CD4-positive, alpha-beta T cell treated with Interleukin-17A for 4 hours (primary cell): ENCODE measurements around the gene FOXC2.
A peak's percentile ranks its signal among the peaks of the same experiment; 100 is the strongest.

Source experiments
- DNase-seq: peaks from one replicate; pipeline ENCODE4 v3.0.0-alpha.2; 2020; ENCODE audit warnings: mixed read lengths

Gene FOXC2

DNA sequence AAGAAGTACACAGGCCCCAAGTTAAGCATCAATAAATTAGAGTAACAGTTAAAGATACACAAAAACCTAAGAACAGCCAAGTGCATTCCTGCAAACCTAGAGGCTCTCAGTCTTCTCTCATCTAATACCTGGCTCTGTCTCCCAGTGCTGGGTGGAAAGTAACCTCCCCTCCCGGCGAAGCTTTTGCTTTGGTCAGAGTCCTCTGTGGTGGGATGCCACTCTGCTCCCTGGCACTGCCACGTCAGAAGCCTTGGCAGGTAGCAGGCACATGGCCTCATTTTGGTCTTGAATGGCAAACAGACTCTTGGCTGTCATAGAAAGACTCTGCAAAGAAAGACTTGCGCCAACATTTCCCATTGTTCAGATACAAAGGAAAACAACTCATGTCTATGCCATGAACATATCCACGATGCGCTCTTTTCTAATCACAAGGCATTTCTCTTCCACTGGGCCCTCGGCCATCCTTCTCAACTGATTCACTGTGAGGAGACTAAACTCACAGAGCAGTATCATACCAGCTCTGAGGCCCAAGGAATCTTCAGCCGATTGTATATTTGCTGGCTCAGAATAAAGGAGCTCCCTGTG, 32.8 kb upstream of the FOXC2 start:
- DNase-seq: no peak

DNA sequence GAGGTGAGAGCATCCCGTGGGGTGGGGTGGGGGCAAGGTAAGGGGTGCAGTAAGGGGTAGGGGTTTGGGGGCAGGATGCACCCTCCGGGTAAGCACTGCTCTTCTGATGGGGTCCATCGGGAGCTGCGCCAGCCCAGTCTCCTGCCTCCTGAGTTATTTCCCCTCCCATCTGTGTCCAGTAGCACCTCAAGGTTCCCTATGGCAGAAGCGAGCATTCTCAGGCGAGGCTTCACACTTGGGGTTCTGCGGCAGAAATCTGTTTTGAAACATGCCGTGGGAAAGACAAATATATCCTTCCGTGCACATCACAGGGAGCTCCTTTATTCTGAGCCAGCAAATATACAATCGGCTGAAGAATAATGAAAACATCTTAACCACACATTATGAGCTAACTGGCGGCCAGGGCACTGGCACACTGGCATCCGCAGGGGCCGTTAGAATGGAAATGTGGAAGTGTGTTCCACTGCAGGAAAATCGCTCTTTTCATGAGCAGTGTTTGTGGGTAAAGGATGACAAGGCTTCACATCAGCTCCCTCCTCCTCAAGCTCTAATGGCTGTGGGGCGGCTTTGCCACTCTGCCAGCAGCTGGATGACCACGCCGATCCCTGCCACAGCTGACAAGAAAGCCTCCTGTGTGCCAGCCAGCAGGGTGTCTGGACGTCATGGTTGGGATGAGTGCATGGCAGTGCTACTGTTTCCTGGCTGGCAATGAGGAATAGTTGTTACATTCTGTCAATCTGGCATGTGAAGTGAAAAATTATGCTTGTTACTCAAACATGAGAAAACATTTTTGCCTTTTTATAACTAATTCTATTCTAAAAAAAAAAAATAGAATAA, 31.6 kb upstream of the FOXC2 start:
- DNase-seq: no peak

DNA sequence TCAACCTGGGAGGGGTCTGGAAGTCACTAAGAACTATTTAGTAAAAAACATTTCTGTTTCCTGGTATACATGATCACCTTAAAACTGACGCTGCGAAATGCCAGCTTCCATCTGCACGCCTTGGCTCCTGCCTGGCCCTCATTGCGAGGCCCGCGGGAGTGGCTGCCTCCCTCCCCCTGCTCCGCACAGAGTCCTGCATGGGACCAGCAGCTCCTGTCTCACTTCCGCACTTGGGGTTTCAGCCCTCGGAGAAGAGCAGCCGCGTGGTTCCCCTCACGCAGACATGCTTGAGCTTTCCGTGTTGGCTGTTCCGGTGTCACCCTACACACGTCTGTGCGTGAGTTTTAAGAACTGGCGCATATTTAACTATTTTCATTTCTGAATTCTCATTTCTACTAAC, 30.0 kb upstream of the FOXC2 start:
- no peak for DNase-seq

DNA sequence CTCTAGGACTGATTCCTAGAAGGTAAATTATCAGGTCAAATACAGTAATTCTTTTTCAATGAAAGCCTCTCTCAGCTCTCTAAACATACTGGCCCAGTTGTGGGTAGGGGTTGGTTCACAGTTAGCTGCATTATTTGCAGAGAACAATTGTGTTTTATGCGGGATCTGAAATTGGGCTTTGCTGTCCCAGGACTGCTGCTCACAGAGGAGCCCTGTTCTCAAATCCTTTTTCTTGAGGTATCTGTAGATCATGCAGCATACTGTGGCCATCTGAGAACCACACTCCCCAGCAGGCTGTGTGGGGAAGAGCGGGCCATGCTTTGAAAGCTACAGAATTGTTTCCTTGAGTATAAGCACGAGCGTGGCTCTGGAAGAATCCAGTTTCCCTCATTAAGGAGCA, 29.1 kb upstream of the FOXC2 start:
- no peak for DNase-seq

DNA sequence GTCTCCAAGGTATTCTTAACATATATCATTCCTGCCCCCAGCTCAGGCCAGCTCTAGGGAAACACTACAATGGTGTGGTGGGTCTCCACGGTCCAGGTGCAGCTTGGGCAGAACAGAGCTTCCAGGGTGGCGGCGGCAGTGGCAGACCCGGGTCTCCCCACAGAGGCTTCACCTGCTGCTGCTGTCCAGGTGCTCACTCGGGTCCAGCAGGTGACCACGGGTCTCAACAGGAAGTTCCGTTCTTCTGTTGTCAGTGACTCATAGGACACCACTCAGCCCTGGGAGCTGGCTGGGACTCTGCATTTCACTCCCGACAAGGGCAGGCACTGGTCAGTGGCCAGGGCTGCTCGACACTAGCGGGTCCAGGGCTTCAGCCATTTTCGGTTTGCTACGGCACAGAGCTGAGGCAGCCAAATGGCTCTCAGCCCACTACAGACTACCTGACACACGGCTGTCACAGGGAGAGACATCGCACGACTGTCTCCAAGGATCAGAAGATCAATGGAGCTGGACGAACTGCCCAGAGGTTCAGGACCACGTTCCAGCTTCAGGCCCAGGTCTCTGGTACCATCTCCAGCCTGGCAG, 28.3 kb upstream of the FOXC2 start:
- DNase-seq: no peak

DNA sequence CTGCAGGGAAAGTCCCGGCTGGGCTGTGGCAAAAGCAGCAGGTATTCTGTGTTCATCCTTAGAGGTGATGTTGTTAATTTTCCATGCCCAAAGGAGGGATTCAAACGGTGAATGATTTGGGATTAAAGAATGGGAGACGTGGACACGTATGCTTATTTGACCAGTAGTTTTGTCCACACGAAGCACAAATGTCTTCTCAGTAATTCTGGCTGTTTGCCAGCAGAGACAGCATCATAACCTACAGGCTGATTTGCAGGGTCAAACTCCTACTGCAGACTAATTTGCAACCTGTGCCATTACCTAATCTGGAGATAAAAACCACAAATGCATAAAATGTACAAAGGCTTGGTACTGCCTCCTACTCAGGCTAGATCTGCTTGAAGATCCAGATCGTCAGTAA, 25.7 kb upstream of the FOXC2 start:
- no peak for DNase-seq

DNA sequence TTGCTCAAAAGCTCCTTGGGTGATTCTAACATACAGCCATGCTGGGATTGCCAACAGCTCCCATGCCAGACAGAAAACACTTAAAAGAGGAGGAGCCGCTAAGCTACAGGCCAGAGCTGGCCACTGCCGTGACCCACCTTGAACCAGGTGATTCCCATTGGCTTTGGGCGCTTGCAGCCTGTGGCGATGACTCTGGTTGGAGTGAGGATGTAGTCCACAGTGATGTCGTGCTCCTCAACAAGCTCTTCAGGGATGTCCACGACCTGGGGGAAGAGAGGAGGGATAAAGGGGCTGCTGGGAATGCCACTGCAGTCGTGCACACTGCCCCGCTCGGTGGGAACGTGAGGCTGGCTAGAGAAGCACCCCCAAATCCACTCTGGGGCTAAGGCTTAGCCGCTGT, 25.1 kb upstream of the FOXC2 start:
- DNase-seq: no peak

DNA sequence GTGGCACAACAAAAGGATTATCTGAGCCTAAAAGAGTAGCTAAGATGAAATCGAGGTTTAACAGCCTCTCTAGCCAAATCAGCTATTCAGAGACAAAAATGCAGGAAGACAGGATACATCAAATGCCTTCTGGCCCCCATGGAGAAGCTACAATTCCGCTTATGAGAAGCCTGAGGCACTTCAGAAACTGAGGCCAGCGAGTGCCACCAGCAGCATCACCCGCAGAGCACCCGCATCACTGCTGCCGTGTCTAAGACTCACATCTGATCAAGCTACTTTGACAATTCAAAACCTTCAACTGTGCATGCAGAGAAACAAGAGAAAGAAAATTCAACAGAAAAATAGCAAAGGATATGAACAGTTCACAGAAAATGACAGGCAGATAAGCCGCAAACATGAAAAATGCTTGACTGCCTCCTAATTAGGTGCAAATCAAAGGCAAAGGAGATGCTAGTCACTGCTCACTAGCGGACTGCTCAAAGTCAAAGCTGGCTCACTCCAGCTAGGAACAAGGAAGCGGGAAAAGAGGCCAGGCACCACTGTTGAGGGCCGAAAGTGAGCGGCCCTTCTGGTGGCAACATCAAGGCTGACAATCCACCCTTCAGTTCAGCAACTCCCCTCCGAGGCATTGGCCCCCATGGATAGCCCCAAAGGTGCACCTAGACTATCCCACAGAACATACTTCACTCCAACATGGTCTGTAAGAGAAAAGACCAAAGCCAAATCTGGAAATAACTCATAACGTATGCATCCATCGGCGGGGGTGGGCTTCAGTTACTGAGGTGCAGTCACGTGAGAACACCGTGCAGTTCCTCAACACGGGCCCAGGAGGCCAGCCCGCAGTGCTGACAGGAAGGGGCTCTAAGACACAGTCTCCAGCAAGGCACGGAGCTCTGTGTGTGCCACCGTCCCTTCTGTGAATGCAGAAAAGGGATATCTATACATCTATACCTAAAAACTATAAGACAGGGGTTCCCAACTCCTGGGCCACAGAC, 23.6 kb upstream of the FOXC2 start:
- DNase-seq: no peak

DNA sequence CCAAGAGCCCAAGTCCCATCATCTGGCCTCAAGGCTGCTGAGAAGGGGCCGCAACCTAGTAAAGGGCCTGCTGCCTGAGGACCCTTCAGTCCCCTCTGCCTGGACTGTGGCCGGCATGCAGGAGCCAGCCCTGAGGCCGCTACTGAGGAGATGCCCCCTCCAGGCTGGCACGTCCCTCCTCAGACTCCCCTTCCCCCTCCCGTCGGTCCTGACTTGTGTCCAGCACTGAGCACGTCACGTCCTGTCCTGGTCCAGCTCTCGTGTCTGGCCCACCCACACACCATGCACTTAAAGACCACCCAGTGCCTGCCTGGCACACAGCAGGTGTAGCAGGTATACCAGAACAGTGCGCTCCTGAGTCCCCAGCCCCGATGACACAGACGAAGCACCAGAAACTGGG, 21.1 kb upstream of the FOXC2 start:
- no peak for DNase-seq

DNA sequence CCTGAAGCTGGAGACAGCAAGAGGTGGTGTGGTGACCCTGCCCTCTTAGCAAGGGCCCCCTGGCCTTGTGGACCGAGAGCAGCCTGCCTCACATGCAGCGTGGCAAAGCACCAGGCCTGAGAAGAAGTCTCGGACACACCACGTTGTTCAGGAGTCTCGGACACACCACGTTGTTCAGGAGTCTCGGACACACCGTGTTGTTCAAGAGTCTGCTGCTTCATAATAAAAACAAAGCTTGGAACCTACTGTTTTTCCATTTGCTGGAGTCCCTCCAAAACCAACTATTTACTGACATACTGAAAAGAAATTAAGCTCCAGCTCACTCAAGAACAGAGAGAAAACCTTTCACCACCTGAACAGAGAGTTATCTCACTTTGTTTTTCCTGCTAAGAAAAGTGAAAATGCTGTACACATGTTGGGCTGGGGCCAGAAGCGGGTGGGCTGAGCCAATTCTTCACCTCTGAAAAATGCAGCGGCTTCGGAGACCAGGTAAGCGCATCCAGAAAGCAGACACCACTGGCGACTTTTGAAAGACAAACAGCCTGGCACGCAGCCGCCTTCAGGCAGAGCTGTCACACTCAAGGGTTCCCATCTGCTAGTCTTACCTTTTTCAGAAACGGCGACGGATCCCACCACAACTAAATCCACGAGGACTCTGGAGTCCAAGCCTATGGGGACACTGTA, 20.5 kb upstream of the FOXC2 start:
- no peak for DNase-seq

DNA sequence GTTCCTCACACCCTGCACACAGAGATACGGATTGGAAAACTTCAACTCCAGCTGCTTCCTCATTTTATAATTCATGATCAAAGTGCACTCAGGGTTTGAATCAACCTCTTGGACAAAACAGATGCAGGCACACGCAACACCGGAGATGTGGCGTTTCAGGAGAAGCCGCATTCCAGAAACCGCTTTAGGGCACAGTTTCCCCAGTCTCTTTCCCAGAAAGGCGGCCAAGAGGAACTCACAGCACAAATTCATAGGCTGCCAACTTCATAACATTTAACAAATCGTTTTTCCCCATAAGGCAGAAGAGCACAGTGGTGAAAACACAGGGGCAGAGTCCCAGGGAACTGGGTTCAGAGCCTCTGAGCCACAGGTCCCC, 20.0 kb upstream of the FOXC2 start:
- no peak for DNase-seq

DNA sequence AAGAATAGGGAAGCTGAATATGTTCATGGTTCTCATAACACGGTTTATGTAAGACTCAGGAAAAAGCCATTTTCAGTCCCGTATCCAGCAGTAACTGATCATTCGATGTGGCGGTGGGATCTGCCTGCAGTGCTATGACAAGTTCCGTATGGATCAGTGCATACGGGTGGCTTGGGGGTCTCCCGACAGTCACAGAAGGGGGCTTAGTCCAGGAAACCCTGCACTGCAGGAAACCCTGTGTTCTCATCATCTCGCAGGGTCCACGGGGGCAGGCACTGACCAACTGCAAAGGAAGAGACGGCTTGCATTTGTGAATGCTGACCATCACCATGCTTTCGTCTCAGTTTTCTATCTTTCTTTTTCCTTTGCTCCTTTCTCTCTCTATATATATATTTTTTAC, 19.3 kb upstream of the FOXC2 start:
- no peak for DNase-seq

DNA sequence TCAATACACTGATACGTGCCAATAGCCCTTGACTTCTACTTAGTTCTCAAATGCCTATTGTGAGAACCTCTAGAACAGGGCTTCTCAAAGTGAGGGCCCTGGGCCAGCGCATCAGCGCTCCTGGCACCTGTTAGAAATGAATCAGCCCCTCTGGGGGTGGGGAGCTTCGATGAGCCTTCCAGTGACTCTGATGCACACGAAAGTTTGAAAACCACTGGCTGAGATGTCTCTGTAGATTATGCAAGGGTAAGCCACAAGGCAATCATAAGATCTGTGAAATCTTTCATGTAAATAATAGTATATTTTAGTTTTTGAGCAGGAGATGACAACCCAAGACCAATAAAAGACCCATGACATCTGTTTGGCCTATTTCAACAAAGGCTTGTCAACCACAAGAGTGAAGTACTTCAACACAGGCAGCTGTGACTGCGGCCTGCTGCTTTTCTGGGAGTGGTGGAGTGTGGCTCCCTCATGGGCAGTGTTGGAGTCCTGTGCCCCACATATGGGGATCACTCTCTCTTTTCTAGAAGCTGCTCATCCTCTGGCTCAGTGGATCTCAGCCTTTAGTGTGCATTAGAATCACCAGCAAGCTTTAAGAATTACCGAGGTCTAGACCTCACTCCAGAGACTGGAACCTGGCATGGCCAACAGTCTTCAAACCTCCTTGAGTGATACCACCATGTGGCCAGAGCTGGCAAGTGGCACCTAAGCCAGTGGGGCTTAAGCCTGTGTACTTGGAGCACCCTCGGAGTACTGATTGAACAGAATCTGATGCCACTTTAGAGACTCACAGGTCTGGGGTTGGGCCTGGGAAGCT, 17.3 kb upstream of the FOXC2 start:
- DNase-seq: no peak

DNA sequence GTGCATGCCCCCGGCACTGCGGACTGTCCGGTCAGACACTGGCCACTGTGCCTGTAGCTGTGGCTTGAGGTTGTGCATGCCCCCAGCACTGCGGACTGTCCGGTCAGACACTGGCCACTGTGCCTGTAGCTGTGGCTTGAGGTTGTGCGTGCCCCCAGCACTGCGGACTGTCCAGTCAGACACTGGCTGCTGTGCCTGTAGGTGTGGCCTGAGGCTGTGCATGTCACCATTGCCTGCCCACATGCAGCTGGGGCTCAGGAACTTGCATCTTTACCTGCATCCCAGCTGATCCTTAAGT, 16.8 kb upstream of the FOXC2 start:
- DNase-seq: no peak

DNA sequence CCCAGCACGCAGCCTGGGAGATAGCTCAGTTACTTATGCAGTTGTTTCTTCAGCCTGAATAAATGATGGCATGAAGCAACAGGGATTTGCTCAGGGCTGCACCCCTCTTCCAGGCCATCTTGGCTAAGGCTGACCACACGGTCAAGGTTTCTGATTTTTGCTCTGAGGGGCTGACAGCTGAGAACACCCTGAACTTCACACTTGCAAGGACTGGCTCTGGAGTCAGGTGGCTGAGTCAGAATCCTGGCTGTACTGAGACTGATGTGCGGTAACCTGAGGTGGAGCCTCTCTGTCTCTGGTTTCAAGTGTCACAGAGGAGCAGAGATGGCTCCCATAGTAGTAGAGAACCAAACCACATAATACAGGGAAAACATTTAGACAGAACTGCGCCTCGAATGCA, 16.3 kb upstream of the FOXC2 start:
- DNase-seq: no peak

DNA sequence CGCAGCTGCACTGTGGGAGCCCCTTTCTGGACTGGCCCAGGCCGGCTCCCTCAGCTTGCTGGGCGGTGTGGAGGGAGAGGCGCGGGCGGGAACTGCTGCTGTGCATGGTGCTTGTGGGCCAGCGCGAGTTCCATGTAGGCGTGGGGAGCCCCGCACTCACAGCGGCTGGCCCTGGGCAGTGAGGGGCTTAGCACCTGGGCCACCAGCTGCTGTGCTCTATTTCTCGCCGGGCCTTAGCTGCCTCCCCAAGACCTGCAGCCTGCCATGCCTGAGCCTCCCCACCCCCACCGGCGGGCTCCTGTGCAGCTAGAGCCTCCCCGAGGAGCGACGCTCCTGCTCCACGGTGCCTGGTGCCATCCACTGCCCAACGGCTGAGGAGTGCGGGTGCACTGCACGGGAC, 13.3 kb upstream of the FOXC2 start:
- no peak for DNase-seq

DNA sequence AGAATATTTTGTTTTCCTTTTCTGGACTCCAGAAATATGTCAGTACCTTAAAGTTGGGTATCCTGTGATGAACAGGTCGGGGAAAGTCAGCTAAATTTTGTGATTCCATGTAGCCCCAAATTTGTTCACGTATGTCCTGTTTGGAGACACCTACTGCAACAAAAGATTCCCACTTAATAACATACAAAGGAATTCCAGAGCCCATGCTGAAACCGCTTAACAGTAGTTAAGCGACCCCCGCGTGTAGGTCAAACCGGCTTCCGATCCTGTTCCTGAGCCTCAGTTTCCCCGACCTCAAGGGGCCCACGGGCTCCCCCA, 12.1 kb upstream of the FOXC2 start:
- no peak for DNase-seq

DNA sequence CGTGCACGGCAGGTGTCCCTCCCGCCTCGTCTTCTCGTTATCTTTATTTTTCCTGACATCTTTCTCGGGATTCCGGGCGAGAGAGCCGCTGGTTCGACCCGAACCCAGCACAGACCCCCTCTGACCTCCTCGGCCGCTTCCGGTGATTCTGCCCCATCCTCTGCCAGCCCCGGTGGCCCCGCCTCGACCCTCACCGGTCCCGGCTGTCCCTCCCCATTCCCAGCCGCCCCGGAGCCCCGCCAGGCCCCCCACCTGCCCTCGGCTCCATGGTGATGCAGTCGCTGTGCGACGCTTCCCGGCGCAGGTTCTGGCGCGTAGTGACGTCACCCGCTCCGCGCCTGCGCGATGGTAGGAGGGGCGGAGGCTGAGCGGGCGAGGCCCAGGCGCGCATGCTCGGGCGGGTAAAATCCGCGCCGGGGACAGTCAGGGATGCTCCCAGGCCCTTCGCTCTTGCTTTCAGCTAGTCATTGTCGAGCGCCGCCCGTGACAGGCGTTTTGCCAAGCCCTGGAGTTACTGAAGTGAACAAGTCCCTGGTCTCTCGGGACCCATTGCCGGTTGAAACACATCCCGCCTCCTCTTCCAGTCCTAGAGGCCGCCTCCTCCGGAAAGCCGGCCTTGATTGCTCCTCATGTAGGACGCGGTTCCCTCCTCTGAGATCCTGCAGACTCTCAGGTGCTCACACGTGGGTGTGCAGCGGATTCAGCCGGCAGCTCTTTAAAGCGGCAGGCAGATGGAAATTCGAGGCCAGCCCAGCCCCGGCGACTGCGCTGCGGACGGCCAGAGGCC, 11.5 kb upstream of the FOXC2 start, which contains the start of gene MTHFSD:
TSS of gene MTHFSD (minus strand) at position 319 of the 787 bp plus-strand sequence. CDS start at position 268, 51 bp downstream.
- DNase-seq: peak; percentile 97

DNA sequence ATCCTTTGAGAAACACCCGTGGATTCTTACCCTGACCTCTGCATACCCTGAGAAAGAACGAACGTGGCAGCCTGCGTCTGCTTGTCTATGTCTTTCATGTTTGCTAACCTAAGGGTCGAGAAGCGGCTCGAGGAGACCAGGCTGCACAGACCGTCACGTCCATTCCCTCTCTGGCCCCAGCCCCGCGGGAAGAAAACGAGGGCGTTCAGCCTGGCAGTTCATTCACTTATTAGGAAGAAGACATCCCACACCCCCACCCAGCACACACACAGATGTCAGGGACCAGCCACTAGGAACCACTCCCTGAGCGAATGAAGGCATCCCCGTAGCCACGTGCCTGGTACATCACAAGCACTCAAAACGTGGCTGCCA, 10.9 kb upstream of the FOXC2 start:
- DNase-seq: no peak

DNA sequence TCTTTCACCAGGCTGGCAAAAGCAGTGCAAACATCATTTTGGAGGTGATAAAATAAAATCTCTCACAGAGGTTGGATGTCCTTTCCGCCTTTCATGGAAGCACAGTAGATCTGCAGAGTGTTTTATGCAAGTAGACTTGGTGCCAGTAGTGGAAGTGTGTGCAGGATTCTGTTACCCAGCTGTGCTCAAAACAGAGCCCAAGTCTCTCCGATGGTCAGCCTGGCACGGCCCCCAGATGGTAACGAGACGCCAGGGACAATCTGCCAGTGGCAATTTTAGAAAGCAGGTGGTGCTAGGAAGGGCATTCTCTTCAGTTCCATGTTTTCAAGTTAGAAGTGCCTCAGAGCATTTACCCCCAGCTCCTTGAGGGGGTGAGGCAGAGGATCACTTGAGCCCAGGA, 10.1 kb upstream of the FOXC2 start:
- DNase-seq: no peak

DNA sequence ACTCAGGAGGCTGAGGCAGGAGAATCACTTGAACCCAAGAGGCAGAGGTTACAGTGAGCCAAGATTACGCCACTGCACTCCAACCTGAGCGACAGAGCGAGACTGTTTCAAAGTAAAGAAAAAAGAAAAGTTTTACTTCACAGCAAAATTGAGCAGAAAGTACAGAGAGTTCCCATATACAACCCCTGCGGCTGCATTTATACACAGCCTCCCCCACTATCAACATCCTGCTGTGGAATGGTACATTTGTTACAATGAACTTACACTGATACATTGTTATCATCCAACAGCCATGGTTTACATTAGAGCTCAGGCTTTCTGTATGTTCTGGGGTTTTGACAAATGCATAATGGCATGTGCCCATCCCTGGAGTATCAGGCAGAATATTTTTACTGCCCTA, 9.0 kb upstream of the FOXC2 start:
- DNase-seq: no peak
